GM12874 (cell line): ENCODE measurements around the gene SCUBE3.

ENCODE experiments used
- CTCF ChIP-seq: IDR thresholded peaks from 2 replicates; pipeline ENCODE4 v1.5.1; 2011; ENCODE audit warnings: low read depth, mild to moderate bottlenecking, control low read depth, low read length, moderate library complexity; ENCODE audit not compliant: insufficient read depth

SCUBE3 gene

DNA sequence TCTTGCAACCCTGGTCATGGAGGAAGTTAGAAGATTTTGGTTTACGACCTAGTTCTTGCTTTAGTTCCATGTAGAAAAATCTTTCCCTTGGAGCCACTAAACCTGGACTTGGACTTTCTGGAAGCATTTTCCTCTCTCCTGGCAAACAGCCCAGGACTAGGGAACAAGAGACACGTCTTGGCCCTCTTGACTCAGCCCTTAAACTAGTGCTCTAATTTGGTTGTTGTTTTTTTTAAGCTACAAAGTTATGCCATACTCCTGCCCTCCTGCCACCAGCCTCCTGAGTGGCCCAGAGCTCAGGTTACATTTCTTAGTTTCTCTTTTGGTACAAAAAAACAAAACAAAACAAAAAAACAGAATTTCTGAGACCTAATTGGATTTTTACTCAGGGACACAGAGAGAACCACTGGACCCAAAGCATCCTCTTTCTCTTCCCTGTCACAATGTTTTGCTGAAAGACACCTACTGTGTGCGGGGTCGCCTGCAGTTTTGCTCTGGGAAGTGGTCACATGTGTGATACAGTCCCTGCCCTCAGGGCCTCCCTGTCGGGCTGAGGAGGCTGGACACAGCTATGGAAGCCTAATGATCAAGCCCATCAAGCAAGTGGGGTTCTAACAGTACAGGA is 32.3 kb upstream of the SCUBE3 start:
- TF ChIP-seq CTCF, result no peak

DNA sequence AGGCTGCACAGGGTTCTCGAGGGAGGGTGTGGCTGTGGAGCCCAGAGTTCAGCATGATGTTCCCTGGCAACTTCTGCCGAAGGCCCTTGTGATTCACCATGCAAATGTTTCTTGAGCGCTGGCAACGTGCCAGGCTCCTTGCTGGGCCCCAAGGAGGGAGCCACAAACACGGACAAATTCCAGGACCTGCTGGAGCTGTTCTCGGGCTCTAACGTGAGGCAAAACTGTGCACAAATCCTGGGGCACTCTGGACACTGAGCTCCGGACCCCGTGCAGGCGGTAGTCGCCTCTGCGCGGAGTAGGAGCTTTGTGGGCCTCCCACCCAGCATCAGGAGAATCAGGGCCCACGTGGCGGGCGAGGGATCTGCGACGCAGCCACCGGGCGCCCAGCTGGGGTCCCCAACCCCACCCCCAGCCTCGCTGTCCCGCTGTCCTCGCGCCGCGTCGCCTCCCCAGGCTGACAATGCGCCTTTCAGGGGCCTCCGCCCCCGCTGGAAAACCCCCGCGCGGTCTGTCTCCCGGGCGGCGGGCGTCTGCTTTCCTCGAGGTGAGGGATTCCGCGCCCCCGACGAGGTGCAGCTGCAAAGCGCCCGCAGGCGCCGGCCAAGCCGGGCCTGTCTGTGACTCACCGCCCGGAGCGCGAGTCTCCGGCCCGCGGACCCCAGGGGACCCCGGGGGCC is 31.7 kb upstream of the SCUBE3 start:
- no peak for TF ChIP-seq CTCF

DNA sequence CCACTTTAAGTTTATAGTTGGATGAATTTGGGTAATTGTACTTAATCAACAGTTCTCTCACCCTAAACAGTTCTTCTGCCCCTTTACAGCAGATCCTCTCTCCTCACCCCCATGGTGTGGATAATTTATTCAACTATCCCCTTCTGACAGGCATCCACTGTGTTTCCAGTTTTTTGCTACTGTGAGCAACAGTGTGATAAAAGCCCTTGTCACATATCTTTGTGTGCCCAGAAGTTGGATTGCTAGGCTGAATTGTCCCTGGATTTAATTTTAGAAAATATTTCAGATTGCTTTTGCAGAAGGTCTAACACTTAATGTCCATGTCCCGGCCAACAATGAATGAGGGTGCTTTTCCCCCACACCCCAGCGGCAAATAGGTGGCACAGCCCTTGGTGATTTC is 30.5 kb upstream of the SCUBE3 start:
- no peak for TF ChIP-seq CTCF

- TF ChIP-seq CTCF, result no peak
These were observed 29.8 kb upstream of the SCUBE3 start for GRCh38 chr6:35183935-35184334.

GRCh38 chr6:35184580-35185301 is 29.0 kb upstream of the SCUBE3 start:
- no peak for TF ChIP-seq CTCF

DNA sequence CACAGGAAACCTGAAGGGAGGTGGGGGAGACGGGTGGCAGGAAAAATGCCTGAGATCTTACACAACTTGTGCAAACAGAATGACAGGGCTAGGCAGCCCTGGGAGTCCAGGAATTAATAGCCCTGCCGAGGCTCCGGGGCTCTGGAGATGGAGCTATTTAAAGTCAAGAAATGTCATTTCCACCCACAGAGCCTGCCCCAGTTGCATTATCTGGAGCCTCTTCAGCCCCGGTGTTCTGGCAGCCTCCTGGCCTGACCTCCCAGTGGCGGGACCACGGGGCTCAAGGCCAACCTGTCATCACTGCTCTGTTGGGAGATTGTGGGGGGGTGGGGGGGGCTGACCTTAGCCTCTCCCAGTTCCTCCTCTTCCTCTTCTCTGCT is 28.5 kb upstream of the SCUBE3 start:
- TF ChIP-seq CTCF, result no peak

- no peak for TF ChIP-seq CTCF
These were observed 27.8 kb upstream of the SCUBE3 start for GRCh38 chr6:35185971-35186370.
